Myocyte (in vitro differentiated cells): ENCODE data around the gene TENT4A. TPM values are rescaled to one million over a fixed set of nuclear protein-coding genes. Genes with fewer than 3 reads are reported as not detected.

Experiments used
- DNase-seq: peaks from one replicate; pipeline ENCODE4 v3.0.0-alpha.2; 2012; ENCODE audit warnings: low read depth
- total RNA-seq: library from RNA; depleted of rRNA; stranded (reverse); fragments of >200 nt; gene quantifications from 2 replicates; pipeline ENCODE4 v1.2.3, GENCODE V29; 2014

TENT4A gene
- total RNA-seq, 1 donor from 2014 or later, result 11.1 TPM

DNA sequence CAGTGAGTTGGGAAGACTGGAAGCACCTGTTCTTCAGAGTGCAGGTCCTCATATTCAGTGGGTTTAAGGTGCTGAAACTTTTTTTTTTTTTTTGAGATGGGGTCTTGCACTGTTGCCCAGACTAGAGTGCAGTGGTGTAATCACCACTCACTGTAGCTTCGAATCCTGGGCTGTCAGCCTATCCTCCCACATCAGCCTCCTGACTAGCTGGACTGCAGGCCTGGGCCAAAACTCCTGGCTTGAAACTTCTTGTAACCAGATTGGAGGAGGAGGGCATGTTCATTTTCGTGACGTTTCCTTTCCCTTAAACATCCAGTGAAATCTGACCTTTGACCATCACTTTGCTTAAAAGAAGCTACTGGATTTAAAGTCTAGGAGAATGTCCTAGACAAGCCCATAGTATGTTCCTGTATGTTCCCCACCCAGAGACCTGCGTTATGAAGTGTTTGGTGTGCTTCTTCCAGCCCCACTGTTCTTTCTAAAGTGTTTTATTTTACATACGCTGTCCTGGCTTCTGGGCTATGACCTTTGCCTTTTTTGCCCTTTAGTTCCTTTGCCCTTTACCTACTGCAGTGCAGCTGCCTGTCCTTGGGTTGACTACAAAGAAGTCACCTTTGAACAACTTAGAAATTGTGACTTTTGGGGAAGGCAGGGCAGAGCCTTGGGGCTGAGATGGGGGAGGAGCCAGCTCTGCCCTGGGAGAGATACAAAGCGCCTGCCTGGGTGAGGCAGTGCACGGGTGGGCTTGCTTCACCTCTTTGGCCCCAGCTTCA lies 18.4 kb downstream of the TENT4A start:
- no peak for DNase-seq

DNA sequence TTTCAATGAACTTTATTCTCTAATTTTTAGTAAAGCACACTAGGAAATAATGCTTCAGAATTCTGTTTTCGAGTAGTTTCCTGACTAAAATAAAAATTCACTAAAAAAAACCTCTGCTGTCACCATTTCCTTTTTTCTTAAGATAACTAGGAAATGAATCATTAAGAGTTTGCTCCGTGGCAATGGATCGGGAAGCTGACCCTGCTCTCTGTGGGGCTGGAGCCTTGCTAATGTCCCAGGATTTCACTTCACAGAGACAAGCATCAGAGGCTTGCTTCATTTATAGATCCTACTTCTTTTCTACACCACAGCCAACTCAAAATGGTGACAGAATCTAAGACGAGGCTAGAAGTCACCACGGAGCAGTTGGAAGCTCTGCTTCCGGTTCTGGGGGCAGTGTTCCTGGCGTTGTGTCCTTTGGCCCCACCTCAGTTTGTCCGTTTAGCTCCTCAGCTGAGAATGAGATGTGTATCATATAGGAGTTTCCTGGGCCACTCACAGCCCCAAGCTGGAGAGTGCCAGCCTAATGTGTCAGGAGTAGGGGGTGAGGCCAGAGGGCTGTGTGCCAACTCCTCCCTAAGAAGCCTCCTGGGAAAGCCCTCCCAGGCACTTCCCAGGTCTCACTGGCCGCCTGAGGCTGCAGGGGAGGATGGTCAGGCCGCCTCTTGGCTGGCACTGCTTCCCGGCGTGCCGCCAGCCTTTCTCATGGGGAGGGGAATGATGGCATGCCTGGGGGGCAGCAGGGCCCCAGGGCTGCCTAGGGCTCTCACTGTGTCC lies 19.6 kb downstream of the TENT4A start:
- DNase-seq, result peak; percentile 65

DNA sequence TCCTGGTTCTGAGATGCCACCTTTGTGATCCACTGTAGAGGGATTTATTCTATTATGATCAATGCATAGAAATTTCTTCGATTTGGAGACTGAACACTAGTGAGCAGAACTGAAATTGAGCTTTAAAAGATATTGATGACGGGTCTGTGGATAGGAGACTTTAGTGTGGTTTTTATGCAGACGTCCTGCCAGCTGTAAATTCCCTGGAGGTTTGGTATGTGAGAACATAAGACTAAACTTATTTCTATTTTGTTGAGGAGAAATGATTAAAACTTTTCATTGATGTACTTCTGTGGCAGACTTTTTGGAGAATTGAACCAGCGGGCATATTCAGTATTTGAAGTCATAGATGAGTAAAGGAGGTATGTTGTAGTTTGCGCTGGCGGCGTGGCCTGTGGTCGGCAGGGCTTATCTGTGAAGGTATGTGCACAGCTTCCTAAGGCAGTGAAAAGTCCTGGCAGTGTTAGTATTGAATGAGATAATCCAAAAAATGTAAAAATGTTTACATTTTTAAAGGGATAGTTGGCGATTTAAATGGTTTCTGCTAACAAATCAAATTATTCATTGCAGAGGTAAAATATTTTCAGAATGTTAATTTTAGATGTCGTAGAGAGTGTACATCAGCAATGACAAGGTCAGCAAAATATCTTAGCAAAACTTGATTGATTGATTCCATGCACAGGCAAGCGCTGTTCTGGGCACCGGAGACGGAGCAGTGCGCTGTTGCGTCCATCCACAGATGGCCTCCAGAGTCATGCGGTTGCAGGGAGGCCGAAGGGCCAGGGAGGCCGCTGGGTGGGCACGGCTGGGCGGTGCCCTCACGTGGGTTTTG lies 20.4 kb downstream of the TENT4A start:
- DNase-seq, result no peak

DNA sequence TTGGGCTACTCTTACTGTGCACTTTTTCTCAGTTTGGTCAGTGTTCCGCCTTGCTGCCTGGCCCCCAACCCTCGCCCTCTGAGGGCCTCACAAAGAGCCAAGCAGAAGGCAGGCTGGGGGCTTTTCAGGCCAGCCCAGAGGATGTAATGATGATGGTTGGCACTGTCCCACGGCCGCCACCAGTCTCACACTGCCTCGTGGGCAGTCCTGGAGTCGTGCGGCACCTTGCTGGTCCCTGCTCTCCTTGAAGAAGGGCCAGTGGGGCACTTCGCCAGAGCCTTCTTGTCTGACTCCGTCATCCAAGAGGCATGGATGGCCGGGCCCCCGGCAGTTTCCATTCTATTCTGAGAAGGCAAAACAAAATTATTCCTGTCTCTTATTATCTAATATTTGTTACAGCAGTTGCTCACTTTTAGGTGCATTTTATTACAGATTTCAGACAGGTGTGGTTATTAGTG lies 21.0 kb downstream of the TENT4A start:
- DNase-seq, result no peak

DNA sequence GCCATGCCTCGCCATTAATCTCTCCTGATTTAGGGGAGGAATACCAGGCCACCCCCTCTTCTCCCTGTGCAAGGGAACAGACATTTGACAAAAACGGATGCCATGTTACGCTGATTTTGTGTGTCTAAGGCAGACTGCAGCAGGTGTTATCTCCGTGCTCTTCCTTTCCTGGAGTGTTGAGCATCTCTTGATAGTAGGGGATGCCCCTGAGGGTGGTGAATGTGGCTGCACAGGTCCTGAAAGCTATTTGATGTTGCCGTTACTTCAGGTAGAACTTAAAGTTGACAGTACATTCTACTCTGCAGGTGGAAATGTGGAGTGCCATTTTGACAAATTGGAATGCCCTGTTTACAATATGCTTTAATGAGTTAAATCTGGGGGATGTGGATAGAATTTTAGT lies 21.5 kb downstream of the TENT4A start:
- no peak for DNase-seq

DNA sequence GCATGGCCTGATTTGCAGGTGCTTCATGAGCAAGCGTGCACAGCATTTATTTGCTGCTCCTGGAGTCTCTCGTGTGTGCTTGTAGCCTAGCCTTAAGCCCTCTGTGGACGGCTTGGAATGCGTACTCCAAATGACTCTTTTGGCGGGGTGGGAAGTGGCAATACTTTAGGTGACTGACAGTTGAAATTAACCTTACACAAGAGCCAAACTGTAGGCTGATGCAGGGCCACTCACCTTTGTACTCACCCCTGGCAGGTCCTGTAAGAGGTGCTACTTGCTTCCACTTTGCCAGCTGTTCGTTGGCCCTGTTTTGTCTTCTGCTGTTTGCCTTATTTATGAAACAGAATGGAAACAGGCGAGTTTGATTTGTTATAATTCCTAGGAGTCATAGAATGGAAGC lies 22.9 kb downstream of the TENT4A start:
- DNase-seq, result no peak

DNA sequence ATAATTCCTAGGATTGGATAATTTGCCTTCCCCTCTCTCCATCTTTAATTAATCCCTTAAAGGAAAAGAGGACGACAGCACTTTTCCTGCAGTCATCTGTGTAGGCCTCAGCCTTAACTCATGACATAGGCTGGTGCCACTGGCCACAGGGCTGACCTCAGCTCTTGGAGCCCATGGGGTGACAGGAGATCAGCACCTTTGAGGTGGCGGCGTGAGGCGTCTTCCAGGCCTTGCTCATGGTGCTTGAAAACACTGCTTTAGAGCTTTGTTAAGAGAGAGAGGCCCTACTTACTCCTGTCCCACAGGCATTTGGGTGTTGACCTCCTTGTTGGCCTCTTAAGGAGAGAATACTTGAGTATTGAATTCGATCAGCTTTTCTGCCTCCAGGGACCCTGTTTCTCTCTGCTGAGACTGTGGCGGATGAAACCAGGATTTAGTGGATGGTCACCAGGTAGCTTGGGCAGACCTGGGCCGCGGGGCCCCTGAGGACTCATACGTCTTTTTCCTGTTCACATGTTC lies 23.4 kb downstream of the TENT4A start:
- no peak for DNase-seq

DNA sequence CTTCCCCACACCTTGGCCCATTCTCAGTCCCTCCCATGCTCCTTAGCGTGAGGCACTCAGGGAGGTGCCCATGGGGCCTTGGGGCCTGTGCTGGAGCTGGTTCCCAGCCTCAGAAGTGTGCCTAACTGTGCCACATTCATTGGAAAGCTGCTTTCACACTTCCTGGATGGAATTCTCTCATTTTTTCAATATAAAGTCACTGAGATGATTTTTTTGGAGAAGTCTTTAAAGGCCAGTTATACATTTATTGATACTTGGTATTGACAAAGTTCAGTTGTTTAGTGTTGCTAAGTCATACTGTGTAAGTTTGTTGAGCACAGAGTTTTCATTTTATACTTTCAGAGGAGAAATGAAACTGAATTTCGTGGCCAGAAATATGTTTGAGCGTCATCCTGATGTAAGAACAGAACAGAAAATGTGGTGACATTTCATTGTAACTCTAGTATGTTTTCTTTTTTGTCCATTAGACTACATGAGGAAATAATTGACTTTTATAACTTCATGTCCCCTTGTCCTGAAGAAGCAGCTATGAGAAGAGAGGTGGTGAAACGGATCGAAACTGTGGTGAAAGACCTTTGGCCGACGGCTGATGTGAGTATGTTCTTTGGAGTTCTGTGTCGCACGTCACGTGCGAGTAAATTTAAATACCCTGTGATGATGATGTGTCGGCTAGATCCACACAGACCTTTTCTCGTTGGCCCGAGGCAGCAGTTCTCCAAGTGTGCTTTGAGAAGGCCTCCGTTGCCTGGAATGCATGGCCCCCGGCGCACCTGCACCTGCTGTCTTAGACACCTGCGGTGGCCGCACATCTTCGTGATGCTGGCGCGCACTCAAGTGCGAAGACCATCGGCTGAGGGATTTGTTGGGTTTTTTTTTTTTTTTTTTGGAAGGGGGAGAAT lies 24.1 kb downstream of the TENT4A start:
- no peak for DNase-seq

DNA sequence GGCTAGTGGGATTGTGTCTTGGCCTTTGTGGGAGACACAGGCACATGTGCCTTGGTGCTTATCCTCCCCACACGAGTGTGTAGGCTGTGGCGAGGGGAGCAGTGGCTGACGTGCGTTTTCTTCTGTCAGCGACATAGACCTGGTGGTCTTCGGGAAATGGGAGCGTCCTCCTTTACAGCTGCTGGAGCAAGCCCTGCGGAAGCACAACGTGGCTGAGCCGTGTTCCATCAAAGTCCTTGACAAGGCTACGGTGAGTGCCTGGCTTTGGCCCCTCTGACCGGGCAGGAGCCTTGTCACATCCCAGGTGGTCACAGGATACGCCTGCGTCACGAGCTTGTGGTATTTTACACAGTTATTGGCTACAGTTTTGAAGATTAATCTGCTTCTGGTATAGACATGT lies 26.4 kb downstream of the TENT4A start:
- no peak for DNase-seq

DNA sequence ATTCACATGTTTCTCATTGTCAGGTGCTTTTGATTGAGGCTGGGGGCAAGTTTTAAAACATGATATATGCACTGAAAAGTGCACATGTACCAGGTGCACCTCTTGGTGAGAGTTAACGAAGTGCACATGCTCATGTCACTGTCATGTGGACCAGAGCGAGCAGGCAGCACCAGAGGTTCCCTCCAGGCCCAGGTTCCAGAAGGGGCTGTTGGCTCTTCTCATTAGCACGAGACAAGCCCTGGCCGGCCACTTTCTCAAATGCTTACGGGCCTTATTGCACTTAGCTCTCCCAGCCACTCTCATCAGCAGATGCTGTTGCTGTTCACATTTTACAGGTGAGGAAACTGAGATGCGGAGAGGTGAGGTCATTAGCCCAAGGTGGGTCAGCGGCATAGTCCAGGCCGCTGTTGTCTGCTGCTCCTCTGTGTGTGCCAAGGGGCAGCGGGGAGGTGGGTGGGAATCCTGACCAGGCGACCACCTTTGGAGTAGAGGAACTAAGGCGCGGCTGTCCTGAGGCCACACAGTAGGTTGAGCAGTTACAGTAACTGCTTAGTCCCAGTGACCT lies 27.4 kb downstream of the TENT4A start:
- DNase-seq, result no peak

DNA sequence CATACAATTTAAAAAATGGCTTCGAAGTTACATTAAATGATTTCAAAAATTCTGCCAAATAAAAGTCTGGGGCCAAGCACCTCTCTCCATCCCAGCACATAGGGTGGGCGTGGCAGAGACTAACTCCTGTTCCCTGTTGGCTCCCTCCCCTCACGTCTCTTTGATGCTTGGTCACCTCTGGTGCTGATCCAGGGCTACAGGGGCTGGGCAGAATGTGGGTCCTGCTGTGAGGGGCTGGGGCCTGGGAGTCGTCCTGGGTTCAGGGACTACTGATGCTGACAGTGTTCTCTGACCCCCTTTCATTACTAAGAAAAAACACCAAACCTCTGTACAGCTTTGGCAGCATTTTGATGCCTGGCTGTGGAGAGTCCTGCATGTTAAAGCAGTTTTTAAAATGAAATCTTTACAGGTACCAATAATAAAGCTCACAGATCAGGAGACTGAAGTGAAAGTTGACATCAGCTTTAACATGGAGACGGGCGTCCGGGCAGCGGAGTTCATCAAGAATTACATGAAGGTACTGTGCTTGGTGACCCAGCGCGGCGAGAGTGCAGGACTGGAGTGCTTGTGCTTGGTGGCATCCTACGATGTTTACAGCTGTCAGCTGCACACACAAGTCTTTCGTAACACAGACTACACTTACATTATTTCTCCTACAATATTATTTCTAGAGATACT lies 29.0 kb downstream of the TENT4A start:
- no peak for DNase-seq

DNA sequence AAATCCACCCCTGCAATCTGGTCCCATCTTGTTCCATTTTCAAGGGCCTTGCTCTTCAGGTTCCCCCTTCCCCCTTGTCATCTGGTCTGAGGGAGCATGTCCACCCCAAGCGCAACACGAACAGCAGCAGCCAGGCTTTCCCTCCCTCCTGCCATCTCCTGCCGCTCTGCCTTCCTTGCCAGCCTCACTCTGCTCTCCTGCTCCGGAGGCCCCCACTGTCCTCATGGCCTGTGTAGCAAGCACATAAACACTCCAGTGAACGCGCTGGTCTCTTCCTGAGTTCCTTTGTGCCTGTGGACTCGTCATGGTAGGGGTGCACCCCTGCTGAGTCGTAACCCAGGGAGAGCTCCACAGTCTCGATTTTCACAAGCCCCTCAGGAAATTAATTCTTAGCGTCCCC lies 29.9 kb downstream of the TENT4A start:
- DNase-seq, result no peak

DNA sequence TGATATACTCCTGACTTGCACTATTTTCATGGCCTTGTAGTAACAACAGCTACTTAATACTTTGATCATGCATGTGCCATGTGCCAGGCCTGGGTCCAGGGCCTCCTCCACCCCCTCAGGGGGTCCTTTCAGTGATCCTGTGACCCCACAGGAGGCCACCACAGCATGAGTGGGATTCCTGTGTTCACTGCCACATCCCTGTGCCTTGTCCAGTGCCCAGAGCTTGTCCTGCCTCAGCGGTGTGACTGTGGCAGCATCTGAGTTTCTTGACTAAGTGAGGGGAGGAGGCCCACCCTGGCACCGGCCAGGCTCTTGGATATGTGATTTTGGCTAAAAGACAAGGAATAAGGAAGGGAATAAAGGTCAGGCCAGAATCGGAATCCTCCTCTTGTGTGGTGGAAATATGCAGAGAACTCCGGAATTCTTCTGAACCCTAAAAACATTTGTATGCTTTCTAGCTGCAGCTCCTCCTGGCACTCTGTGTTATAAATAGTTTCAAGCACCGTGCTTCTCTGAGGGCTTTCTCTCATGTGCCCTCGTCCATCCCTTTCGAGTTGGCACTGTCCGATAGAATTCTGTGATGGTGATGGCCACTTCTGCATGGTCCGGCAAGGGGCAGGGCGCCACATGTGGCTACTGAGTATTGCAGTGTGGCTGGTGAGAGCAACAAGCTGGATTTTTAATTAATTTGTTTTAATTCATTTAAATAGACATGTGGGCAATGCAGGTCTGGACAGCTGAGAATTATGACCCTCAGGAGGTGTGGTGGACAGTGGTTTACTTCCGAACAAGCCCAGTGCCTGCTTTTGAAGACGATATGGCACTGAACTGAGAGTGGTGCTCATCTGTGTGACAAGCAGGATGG lies 31.8 kb downstream of the TENT4A start:
- no peak for DNase-seq

DNA sequence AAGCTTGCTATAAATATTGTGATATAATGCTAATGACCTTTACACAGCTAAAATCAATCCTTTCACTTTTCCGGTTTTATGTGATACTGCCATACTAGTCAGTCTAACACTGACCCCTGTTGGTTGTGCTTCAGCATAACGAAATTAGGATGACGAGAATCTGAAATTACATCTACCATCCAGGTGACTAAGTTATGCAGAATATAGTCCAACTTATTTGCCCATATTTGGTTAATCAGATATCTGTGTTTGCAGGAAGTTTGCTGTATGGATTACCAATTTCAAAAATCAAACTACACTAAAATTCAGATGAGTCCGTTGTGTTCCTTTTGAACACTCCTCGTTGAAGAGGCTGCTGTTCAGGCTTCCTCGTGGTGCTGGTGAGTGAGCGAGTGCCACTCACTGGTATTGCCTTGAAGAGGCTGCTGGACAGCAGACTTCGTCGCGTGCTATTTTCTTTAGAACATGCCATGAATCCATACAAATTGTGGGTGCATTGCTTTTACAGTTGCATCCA lies 32.5 kb downstream of the TENT4A start:
- DNase-seq, result peak; percentile 61

DNA sequence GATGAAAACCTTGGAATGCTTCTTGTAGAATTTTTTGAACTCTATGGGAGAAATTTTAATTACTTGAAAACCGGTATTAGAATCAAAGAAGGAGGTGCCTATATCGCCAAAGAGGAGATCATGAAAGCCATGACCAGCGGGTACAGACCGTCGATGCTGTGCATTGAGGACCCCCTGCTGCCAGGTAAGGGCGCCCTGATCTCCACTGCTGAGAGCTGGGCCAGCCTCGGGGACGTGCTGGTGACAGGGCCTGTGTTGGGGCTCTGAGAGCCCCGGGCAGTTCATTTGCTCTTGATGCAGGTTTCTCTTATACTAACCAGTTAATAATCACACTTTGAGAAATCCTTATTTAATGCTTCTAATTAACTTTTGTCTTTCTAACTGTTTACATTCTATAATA lies 33.0 kb downstream of the TENT4A start:
- no peak for DNase-seq

DNA sequence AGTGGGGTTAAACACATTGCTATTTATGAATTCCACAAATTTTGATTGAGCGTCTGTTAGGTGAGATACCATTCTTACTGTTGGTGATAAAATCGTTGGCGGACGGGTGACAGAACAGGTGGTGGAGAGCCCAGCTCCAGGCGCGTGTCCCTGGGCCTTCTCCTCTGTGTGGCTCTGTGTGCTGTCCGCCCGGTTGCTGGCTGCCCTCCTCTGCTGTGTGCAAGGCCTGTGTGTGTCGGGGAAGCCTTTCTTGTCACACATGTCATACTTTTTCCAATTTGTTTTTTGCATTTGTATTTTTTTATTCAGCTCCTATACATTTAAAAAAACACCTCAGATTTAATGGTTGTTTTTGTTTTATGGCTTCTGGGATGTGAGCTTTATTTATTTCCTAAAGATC lies 33.9 kb downstream of the TENT4A start:
- DNase-seq, result no peak

DNA sequence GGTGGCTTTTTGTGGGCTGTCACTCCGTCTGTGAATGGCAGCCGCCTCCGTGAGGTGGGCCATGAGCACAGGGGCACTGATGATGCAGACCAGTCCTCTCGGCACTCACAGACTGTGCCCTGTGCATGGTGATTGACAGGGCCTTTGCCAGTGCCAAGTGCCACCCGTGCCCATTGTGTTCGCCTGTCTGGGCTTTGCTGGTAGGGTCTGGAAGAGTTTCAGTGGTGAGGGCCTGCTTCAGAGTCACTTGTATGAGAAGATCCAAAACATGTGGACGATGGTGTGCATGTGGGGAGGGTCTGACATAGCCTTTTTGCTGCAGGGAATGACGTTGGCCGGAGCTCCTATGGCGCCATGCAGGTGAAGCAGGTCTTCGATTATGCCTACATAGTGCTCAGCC lies 34.9 kb downstream of the TENT4A start:
- no peak for DNase-seq

DNA sequence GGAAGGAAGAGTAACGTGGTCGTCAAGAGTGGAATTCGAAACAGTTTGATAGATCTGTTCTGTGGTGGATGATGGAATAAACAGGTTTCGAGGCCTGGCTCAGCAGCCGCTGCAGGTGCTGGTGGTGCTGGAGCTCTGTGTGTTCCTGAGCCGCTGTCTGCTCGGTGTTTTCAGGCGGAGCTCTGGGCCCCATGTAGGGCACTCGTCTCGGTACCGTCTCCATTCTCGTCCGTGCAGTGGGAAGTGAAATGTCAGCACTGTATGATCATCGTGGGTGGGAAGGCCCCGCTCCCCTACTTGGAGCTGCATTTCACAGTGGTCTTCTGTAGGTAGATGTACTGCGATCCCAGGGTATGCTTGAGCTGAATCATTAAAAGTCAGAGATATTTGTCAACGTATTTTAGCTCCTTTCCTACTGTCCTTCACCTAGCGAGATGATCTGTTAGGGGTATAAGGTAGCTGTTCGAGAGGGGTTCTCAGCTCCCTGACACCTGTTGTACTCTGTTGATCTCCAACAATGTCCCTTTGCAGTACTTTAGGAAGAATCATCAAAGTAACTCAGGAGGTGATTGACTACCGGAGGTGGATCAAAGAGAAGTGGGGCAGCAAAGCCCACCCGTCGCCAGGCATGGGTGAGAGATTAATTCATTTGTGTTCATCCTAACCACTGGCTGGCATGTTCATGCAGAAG lies 35.9 kb downstream of the TENT4A start:
- no peak for DNase-seq
